GM13976 (cell line): Measurements from ENCODE around the gene TBC1D2B.

ENCODE experiments used
- DNase-seq: peaks from one replicate; pipeline ENCODE4 v3.0.0; 2012; ENCODE audit warnings: low spot score
- CTCF ChIP-seq: IDR thresholded peaks from 2 replicates; pipeline ENCODE4 v1.5.1; 2012; ENCODE audit warnings: borderline replicate concordance, mild to moderate bottlenecking; ENCODE audit not compliant: insufficient read depth; ENCODE audit errors: extremely low read depth, missing control alignments, control extremely low read depth
- in situ Hi-C: fragments of 300-500 bp; cut with MboI; formaldehyde crosslinking; loops from one replicate; pipeline ENCODE4 v1.12.0; 2022; ENCODE audit warnings: low sequenced_read_pairs, mixed read lengths, inconsistent platforms; ENCODE audit not compliant: unreplicated experiment

The TBC1D2B gene

GRCh38 chr15:78100886-78101285, 23.4 kb upstream of the TBC1D2B start:
- in situ Hi-C loops = loop anchor here (10.0 kb wide), 2 partner anchors 96 to 146 kb away; no protein-coding TSS in a partner anchor
- no peak for TF ChIP-seq CTCF
- DNase-seq = no peak

- in situ Hi-C loops = no loop called here
- TF ChIP-seq CTCF = no peak
Measured at GRCh38 chr15:78098131-78098755, 20.7 kb upstream of the TBC1D2B start.

DNA sequence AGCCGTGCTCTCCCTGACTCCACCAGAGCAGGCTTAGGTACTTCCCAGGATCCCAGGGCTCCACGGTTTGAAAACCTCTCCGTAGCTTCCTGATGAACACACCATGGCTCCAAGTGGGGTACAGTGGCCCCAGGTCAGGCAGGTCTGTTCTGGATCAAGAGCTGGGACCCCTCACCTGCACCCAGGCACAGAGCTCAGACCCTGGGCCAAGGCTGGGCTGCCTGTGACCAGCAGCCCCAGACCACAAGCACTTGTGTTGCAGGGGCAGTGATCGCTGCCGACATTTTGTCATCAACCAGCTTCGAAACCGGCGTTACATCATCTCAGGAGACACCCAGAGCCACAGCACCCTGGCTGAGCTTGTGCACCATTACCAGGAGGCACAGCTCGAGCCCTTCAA, 20.2 kb upstream of the TBC1D2B start:
- no peak for TF ChIP-seq CTCF
- in situ Hi-C loops = no loop called here

More at GRCh38 chr15:78098131-78098755, 20.7 kb upstream of the TBC1D2B start:
- no peak for DNase-seq

GRCh38 chr15:78093242-78094020, 15.9 kb upstream of the TBC1D2B start:
- DNase-seq = no peak
- in situ Hi-C loops = no loop called here
- TF ChIP-seq CTCF = no peak

More for the DNA sequence above, 20.2 kb upstream of the TBC1D2B start:
- no peak for DNase-seq

DNA sequence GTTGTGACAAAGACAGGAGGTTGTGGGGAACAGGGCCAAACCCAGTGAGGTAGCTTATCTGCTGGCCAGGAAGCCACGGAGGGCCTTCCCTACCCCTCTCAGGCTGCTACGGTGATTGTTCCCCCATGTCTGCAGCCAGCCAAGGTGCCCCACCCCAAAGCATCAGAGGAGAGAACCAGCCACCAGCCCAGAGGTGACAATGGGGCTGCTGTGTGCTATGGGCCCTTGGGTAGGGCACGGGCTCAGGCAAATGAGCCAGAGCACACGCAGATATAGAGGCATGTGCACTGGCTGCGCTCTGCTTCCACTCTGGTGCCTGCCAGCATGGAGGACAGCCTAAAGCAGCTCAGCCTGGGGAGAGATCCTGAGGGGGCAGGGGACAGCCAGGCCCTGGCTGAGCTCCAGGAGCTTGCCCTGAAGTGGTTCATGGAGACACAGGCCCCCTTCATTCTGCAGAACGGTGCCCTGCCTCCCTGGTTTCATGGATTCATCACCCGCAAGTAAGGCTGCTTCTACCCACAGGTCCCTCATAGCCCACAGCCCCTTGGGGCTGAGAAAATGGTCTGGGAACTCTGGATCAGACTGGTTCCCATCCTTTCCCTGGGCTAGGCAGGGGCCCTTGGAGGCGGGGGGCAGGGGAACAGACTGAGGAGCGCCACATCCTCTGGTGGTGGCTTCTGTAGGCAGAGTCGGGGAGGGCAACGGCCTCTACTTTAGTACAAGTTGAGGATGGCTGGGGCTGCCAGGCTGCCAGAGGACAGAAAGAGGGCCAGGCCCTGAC, 14.9 kb upstream of the TBC1D2B start, which contains the start of gene SH2D7:
Gene SH2D7, plus strand, starts transcription at position 301 of the 781 bp plus-strand sequence. Its CDS starts 24 bp downstream, at position 325.
- in situ Hi-C loops = no loop called here
- DNase-seq = no peak
- no peak for TF ChIP-seq CTCF

DNA sequence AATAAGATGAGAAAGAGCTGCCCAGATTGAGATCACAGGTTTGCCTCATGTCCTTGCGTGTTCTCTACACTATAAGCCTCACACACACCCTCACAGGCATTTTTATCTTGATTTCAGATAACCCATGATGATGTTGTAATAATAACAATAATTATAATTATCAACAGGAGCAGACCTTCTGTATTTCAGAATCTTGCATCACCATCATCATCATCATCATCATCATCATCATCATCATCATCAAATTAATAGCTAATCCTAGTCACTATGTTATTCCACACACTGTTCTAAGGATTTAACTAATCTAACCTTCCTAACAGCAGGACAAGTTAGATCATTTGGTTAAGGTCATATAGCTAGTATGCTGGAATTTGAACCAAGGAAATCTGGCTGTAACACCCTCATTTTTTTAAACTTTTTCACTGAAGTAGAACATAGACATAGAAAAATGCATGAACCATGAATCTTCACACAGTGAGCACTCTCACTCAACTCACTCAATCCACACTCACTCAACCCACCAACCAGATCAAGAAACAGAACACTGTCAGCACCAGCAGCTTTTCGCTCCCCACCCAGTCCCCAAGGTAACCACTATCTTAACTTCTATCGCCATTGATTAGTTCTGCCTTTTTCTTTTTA, 13.0 kb upstream of the TBC1D2B start:
- TF ChIP-seq CTCF = no peak
- no peak for DNase-seq
- in situ Hi-C loops = no loop called here
